ENCODE data around the gene WDR48. TPM values are rescaled to one million over a fixed set of nuclear protein-coding genes. Genes with fewer than 3 reads are reported as not detected.

WDR48 gene
- total and polyA plus RNA-seq, 2 experiments from 2014 or later: 27.2 to 54.3 TPM

DNA sequence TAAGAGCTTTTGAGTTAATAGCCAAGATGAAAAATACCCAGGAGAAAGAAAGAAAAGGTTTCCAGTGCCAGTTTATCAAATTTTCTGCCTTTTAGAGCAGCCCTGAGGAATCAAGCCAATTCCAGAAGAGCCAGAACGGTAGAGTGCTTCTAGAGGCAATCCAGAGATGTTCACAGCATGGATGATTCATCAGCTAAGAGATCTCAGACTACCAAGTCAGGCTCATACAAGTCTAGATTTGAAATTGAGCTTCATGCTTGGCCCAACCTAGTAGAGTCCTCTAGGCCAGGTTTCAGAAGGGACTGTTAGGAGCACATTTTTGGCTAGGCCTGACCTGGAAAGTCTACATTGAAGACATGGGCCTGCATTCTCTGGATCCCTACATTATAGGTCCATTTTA, 15.5 kb downstream of the WDR48 start:
- no peaks in the 10 kb centered on the region for H3K4me1 ChIP-seq (ENCODE audit: insufficient read depth)
- H3K79me2 ChIP-seq (replicated peaks; ENCODE audit: insufficient read depth): peaks cover 31% of the 10 kb centered on the region
- no peaks in the 10 kb centered on the region for H3K9me3 Mint-ChIP-seq
- no peak overlapping the region for H2AFZ ChIP-seq
- peaks cover 2% of the 10 kb centered on the region for H3K27me3 Mint-ChIP-seq (ENCODE audit: insufficient read depth, low read depth, poor library complexity)
- no peak overlapping the region for H3K27ac ChIP-seq (ENCODE audit: low read depth)
- H3K27me3 ChIP-seq (ENCODE audit: insufficient read depth): no peaks in the 10 kb centered on the region
- no peak overlapping the region for H3K27ac Mint-ChIP-seq
- H3F3A ChIP-seq (replicated peaks; ENCODE audit: low read depth): no peaks in the 10 kb centered on the region
- no peaks in the 10 kb centered on the region; the same call in 2 of the 3 replicates for H3K4me1 Mint-ChIP-seq
- no peak for ATAC-seq
- H3K4me3 Mint-ChIP-seq: no peak overlapping the region
- H3K36me3 Mint-ChIP-seq (ENCODE audit: low read depth): peaks cover 16% of the 10 kb centered on the region
- peaks cover 11% of the 10 kb centered on the region; the same call in 1 of the 2 replicates for H4K20me1 ChIP-seq (replicated peaks; ENCODE audit: insufficient read depth)
- no peak overlapping the region for H3K4me3 ChIP-seq
- no peaks in the 10 kb centered on the region for H3K9me2 ChIP-seq (ENCODE audit: insufficient read depth)
- TF ChIP-seq, protein P1, sequence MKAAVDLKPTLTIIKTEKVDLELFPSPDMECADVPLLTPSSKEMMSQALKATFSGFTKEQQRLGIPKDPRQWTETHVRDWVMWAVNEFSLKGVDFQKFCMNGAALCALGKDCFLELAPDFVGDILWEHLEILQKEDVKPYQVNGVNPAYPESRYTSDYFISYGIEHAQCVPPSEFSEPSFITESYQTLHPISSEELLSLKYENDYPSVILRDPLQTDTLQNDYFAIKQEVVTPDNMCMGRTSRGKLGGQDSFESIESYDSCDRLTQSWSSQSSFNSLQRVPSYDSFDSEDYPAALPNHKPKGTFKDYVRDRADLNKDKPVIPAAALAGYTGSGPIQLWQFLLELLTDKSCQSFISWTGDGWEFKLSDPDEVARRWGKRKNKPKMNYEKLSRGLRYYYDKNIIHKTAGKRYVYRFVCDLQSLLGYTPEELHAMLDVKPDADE (IDR thresholded peaks at IDR 0.05): no peak
- TF ChIP-seq EZH2 (IDR thresholded peaks at IDR 0.05; ENCODE audit: low read depth, unreplicated experiment) (no peak), STAT1 (IDR thresholded peaks at IDR 0.05; ENCODE audit: unreplicated experiment) (no peak), ZNF114 (CRISPR knock-in tag; IDR thresholded peaks at IDR 0.05) (no peak), CREB1 (CRISPR knock-in tag; IDR thresholded peaks at IDR 0.05; ENCODE audit: low read depth) (no peak), NANOG (IDR thresholded peaks at IDR 0.05; ENCODE audit: borderline replicate concordance) (no peak), EZH2phosphoT487 (IDR thresholded peaks at IDR 0.05; ENCODE audit: unreplicated experiment) (no peak), JUNB (IDR thresholded peaks at IDR 0.05; ENCODE audit: unreplicated experiment) (no peak), POLR2AphosphoS5 (IDR thresholded peaks at IDR 0.05; ENCODE audit: low read depth) (no peak), ZNF331 (CRISPR knock-in tag; IDR thresholded peaks at IDR 0.05; ENCODE audit: low read depth) (no peak)
- TF ChIP-seq, protein P2, sequence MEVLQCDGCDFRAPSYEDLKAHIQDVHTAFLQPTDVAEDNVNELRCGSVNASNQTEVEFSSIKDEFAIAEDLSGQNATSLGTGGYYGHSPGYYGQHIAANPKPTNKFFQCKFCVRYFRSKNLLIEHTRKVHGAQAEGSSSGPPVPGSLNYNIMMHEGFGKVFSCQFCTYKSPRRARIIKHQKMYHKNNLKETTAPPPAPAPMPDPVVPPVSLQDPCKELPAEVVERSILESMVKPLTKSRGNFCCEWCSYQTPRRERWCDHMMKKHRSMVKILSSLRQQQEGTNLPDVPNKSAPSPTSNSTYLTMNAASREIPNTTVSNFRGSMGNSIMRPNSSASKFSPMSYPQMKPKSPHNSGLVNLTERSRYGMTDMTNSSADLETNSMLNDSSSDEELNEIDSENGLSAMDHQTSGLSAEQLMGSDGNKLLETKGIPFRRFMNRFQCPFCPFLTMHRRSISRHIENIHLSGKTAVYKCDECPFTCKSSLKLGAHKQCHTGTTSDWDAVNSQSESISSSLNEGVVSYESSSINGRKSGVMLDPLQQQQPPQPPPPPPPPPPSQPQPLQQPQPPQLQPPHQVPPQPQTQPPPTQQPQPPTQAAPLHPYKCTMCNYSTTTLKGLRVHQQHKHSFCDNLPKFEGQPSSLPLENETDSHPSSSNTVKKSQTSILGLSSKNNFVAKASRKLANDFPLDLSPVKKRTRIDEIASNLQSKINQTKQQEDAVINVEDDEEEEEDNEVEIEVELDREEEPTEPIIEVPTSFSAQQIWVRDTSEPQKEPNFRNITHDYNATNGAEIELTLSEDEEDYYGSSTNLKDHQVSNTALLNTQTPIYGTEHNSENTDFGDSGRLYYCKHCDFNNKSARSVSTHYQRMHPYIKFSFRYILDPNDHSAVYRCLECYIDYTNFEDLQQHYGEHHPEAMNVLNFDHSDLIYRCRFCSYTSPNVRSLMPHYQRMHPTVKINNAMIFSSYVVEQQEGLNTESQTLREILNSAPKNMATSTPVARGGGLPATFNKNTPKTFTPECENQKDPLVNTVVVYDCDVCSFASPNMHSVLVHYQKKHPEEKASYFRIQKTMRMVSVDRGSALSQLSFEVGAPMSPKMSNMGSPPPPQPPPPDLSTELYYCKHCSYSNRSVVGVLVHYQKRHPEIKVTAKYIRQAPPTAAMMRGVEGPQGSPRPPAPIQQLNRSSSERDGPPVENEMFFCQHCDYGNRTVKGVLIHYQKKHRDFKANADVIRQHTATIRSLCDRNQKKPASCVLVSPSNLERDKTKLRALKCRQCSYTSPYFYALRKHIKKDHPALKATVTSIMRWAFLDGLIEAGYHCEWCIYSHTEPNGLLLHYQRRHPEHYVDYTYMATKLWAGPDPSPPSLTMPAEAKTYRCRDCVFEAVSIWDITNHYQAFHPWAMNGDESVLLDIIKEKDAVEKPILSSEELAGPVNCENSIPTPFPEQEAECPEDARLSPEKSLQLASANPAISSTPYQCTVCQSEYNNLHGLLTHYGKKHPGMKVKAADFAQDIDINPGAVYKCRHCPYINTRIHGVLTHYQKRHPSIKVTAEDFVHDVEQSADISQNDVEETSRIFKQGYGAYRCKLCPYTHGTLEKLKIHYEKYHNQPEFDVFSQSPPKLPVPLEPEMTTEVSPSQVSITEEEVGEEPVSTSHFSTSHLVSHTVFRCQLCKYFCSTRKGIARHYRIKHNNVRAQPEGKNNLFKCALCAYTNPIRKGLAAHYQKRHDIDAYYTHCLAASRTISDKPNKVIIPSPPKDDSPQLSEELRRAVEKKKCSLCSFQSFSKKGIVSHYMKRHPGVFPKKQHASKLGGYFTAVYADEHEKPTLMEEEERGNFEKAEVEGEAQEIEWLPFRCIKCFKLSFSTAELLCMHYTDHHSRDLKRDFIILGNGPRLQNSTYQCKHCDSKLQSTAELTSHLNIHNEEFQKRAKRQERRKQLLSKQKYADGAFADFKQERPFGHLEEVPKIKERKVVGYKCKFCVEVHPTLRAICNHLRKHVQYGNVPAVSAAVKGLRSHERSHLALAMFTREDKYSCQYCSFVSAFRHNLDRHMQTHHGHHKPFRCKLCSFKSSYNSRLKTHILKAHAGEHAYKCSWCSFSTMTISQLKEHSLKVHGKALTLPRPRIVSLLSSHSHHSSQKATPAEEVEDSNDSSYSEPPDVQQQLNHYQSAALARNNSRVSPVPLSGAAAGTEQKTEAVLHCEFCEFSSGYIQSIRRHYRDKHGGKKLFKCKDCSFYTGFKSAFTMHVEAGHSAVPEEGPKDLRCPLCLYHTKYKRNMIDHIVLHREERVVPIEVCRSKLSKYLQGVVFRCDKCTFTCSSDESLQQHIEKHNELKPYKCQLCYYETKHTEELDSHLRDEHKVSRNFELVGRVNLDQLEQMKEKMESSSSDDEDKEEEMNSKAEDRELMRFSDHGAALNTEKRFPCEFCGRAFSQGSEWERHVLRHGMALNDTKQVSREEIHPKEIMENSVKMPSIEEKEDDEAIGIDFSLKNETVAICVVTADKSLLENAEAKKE (CRISPR knock-in tag; IDR thresholded peaks at IDR 0.05): no peak
- TF ChIP-seq, protein P3, sequence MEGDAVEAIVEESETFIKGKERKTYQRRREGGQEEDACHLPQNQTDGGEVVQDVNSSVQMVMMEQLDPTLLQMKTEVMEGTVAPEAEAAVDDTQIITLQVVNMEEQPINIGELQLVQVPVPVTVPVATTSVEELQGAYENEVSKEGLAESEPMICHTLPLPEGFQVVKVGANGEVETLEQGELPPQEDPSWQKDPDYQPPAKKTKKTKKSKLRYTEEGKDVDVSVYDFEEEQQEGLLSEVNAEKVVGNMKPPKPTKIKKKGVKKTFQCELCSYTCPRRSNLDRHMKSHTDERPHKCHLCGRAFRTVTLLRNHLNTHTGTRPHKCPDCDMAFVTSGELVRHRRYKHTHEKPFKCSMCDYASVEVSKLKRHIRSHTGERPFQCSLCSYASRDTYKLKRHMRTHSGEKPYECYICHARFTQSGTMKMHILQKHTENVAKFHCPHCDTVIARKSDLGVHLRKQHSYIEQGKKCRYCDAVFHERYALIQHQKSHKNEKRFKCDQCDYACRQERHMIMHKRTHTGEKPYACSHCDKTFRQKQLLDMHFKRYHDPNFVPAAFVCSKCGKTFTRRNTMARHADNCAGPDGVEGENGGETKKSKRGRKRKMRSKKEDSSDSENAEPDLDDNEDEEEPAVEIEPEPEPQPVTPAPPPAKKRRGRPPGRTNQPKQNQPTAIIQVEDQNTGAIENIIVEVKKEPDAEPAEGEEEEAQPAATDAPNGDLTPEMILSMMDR (conservative IDR thresholded peaks at IDR 0.05; ENCODE audit: low read depth in 2 of 2): no peak
- TF ChIP-seq, protein P4, sequence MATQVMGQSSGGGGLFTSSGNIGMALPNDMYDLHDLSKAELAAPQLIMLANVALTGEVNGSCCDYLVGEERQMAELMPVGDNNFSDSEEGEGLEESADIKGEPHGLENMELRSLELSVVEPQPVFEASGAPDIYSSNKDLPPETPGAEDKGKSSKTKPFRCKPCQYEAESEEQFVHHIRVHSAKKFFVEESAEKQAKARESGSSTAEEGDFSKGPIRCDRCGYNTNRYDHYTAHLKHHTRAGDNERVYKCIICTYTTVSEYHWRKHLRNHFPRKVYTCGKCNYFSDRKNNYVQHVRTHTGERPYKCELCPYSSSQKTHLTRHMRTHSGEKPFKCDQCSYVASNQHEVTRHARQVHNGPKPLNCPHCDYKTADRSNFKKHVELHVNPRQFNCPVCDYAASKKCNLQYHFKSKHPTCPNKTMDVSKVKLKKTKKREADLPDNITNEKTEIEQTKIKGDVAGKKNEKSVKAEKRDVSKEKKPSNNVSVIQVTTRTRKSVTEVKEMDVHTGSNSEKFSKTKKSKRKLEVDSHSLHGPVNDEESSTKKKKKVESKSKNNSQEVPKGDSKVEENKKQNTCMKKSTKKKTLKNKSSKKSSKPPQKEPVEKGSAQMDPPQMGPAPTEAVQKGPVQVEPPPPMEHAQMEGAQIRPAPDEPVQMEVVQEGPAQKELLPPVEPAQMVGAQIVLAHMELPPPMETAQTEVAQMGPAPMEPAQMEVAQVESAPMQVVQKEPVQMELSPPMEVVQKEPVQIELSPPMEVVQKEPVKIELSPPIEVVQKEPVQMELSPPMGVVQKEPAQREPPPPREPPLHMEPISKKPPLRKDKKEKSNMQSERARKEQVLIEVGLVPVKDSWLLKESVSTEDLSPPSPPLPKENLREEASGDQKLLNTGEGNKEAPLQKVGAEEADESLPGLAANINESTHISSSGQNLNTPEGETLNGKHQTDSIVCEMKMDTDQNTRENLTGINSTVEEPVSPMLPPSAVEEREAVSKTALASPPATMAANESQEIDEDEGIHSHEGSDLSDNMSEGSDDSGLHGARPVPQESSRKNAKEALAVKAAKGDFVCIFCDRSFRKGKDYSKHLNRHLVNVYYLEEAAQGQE (IDR thresholded peaks at IDR 0.05; ENCODE audit: unreplicated experiment): no peak
- H3K36me3 ChIP-seq (ENCODE audit: insufficient read depth): peaks cover 12% of the 10 kb centered on the region; the same call in 1 of the 2 replicates
- DNase-seq (ENCODE audit: low spot score): no peak
- H3K4me2 ChIP-seq: no peak overlapping the region

All from GM23338 (cell line).